Vagina (tissue), 2 donors: ENCODE data around the gene CHST2.

Experiments
- POLR2AphosphoS5 ChIP-seq, 2 donors: sonication (generic); formaldehyde crosslinking; IDR thresholded peaks; one replicate each; pipeline ENCODE4 v1.9.0; 2017; ENCODE audit warnings: antibody characterized with exemption in 2 of 2, mild to moderate bottlenecking in 2 of 2, low read depth in 1 of 2; ENCODE audit not compliant: insufficient read depth in 1 of 2
- TF ChIP-seq, protein P1 (sequence below), 3 experiments: fragments of 450-650 bp in 2 of 3; fragments of 200-600 bp in 1 of 3; sonication (generic) in 1 of 3; IDR thresholded peaks; one replicate each; pipeline ENCODE4 v1.5.1; 2017 to 2019; ENCODE audit warnings: antibody characterized with exemption in 3 of 3, mild to moderate bottlenecking in 2 of 3, moderate library complexity in 2 of 3

- TF ChIP-seq POLR2AphosphoS5 (IDR thresholded peaks at IDR 0.05; ENCODE audit: insufficient read depth in 1 of 2, low read depth in 1 of 2) = no peak
- TF ChIP-seq, protein P1, sequence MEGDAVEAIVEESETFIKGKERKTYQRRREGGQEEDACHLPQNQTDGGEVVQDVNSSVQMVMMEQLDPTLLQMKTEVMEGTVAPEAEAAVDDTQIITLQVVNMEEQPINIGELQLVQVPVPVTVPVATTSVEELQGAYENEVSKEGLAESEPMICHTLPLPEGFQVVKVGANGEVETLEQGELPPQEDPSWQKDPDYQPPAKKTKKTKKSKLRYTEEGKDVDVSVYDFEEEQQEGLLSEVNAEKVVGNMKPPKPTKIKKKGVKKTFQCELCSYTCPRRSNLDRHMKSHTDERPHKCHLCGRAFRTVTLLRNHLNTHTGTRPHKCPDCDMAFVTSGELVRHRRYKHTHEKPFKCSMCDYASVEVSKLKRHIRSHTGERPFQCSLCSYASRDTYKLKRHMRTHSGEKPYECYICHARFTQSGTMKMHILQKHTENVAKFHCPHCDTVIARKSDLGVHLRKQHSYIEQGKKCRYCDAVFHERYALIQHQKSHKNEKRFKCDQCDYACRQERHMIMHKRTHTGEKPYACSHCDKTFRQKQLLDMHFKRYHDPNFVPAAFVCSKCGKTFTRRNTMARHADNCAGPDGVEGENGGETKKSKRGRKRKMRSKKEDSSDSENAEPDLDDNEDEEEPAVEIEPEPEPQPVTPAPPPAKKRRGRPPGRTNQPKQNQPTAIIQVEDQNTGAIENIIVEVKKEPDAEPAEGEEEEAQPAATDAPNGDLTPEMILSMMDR (IDR thresholded peaks at IDR 0.05) = no peak
Observed at GRCh38 chr3:143172795-143173145, 53.2 kb downstream of the CHST2 start.
